WTC11 (cell line): ENCODE results near the gene ORM2.

Source experiments
- ATF3 ChIP-seq: sonication (generic); formaldehyde crosslinking; conservative IDR thresholded peaks from 2 replicates; pipeline ENCODE4 v1.8.1; 2022; ENCODE audit warnings: mild to moderate bottlenecking, missing genetic modification reagents
- CTCF ChIP-seq: fragments of 200-600 bp; IDR thresholded peaks from 2 replicates; pipeline ENCODE4 v1.8.0; 2022; ENCODE audit warnings: antibody characterized with exemption
- FOXK1 ChIP-seq: sonication (generic); formaldehyde crosslinking; IDR thresholded peaks from 2 replicates; pipeline ENCODE4 v1.8.0; 2022; ENCODE audit warnings: mild to moderate bottlenecking, moderate library complexity, missing genetic modification reagents
- TF ChIP-seq, protein P1 (sequence below): sonication (generic); formaldehyde crosslinking; IDR thresholded peaks from 2 replicates; pipeline ENCODE4 v1.8.0; 2022; ENCODE audit warnings: mild to moderate bottlenecking, missing genetic modification reagents
- TF ChIP-seq, protein P2 (sequence below): sonication (generic); formaldehyde crosslinking; IDR thresholded peaks from 2 replicates; pipeline ENCODE4 v1.8.0; 2022; ENCODE audit warnings: mild to moderate bottlenecking, missing genetic modification reagents

GRCh38 chr9:114367366-114367765, 37.7 kb downstream of the ORM2 start:
- TF ChIP-seq, protein P1, sequence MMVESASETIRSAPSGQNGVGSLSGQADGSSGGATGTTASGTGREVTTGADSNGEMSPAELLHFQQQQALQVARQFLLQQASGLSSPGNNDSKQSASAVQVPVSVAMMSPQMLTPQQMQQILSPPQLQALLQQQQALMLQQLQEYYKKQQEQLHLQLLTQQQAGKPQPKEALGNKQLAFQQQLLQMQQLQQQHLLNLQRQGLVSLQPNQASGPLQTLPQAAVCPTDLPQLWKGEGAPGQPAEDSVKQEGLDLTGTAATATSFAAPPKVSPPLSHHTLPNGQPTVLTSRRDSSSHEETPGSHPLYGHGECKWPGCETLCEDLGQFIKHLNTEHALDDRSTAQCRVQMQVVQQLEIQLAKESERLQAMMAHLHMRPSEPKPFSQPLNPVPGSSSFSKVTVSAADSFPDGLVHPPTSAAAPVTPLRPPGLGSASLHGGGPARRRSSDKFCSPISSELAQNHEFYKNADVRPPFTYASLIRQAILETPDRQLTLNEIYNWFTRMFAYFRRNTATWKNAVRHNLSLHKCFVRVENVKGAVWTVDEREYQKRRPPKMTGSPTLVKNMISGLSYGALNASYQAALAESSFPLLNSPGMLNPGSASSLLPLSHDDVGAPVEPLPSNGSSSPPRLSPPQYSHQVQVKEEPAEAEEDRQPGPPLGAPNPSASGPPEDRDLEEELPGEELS (CRISPR knock-in tag): no peak
- TF ChIP-seq CTCF (no peak), FOXK1 (CRISPR knock-in tag) (no peak), ATF3 (no peak)
- TF ChIP-seq, protein P2, sequence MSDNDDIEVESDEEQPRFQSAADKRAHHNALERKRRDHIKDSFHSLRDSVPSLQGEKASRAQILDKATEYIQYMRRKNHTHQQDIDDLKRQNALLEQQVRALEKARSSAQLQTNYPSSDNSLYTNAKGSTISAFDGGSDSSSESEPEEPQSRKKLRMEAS (CRISPR knock-in tag): no peak
